Fibroblast of mammary gland (primary cell): ENCODE data around the gene HRCT1.
"Not testable (repeated sequence)": the region's sequence is repeated elsewhere in the genome, so short reads cannot be mapped to it uniquely, and the experiment has no call there.

Experiments
- DNase-seq: peaks from one replicate; pipeline ENCODE4 v3.0.0-alpha.2; 2010; ENCODE audit warnings: low read depth
- H3K4me3 ChIP-seq: 2 replicates; pipeline ENCODE4 v1.5.1; 2011; ENCODE audit warnings: low read depth, mild to moderate bottlenecking, low read length, moderate library complexity; ENCODE audit not compliant: control insufficient read depth
- TF ChIP-seq, protein P1 (sequence below): conservative IDR thresholded peaks from 2 replicates; pipeline ENCODE4 v1.5.1; 2011; ENCODE audit warnings: low read depth, low read length, inconsistent platforms; ENCODE audit not compliant: control insufficient read depth, insufficient read depth

HRCT1 gene

DNA sequence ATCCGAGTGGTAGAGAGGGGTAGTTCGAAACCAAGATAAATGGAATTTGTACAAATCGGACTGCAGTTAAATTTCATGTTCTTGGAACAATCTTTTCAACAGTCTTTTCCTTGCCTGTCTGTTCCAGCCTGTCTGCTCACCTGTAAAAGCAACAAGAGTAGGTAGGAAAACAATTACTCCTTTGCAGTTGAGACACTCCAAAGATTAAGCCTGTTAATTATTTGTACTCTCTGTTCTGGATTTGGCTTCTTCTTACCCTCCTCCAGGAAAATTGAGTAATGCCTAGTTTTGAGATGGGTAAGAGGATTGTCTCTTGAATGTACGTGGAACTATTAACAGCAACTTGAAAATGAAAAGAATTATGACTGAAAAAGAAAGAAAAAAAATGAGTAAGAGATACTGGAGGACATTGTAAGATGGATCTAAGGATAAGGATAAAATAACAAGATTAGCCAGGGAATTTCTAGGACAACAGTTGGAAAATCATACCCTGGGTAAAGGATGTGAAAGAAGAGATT lies 27.6 kb downstream of the HRCT1 start:
- no peak for DNase-seq
- H3K4me3 ChIP-seq: no peak overlapping the region
- TF ChIP-seq, protein P1, sequence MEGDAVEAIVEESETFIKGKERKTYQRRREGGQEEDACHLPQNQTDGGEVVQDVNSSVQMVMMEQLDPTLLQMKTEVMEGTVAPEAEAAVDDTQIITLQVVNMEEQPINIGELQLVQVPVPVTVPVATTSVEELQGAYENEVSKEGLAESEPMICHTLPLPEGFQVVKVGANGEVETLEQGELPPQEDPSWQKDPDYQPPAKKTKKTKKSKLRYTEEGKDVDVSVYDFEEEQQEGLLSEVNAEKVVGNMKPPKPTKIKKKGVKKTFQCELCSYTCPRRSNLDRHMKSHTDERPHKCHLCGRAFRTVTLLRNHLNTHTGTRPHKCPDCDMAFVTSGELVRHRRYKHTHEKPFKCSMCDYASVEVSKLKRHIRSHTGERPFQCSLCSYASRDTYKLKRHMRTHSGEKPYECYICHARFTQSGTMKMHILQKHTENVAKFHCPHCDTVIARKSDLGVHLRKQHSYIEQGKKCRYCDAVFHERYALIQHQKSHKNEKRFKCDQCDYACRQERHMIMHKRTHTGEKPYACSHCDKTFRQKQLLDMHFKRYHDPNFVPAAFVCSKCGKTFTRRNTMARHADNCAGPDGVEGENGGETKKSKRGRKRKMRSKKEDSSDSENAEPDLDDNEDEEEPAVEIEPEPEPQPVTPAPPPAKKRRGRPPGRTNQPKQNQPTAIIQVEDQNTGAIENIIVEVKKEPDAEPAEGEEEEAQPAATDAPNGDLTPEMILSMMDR: no peak

DNA sequence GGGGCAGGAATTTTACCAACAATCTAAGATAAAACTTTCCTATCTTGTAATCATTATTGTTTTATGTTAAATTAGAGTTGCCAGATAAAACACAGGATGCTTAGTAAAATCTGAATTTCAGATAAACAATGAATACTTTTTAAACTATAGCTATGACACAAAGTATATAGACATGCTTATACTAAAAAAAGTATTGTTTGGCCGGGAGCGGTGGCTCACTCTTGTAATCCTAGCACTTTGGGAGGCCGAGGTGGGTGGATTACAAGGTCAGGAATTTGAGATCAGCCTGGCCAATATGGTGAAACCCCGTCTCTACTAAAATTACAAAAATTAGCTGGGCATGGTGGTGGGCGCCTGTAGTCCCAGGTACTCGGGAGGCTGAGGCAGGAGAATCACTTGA lies 28.1 kb downstream of the HRCT1 start:
- not testable (repeated sequence) for DNase-seq, H3K4me3 ChIP-seq

DNA sequence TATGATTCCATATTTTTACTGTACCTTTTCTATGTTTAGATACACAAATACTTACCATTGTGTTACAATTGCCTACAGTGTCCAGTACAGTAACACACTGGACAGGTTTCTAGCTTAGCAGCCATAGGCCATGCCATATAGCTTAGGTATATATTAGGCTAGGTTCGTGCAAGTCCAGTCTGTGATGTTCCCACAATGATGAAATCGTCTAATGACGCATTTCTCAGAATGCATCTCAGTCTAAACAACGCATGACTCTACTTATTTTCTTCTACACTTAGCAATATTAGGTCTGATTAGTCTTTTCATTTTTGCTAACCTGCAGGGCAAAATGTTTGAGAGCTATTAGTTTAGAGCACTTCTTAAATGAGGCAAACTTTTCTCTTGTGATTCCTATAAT lies 29.3 kb downstream of the HRCT1 start:
- no peak overlapping the region for H3K4me3 ChIP-seq
- TF ChIP-seq, protein P1: no peak
- DNase-seq: no peak

DNA sequence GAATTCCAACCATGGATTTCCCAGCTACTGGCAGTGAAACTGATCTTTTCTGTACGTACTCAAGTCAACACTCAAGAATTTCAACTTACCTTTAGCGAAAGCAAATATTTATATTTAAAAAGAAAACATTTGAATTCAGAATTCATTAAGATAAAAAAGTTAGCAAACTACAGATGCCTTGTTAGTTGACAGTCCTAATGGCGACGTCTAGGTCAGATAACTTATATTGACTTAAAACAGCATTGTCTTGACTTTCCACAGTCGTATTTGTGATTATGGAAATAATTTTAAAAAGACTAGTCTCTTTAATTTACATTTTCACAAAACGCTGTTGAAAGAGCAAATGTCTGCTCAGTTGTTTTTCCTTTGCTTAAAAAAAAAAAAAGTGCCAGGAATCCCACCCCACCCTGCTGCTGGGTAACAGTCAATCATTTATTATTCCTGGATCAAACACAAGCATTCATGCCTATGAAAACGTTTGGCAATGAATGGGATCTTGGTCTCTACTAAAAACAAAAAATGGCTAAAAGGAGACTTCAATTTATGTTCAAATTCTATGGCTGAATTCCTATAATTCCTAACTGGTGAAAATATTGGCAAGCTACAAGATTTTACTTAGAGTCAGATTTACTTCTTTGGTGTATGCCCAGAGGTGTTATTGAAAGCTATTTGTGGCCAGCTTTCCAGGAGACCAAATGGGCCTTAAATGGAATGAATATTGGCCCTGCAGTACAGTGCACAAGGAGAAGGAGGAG lies 29.9 kb downstream of the HRCT1 start:
- TF ChIP-seq, protein P1: no peak
- peak; percentile 40 for DNase-seq
- no peak overlapping the region for H3K4me3 ChIP-seq

DNA sequence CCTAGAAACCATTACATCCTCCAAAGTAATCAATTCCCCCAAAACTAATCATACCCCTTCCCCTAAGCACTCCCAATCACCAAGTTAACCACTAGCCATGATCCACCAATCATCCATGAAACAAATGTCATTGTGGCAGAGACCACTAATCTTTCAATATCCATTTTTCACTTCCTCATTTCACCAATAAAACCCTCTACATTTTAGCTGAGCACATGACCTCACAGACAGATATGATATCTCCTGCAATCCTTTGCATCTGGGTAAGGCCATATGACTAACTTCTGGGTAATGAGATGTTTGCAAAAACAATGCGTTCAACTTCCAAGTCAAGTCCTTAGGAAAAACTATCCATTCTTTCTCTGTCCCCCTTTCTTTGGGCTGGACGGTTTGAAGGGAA lies 31.2 kb downstream of the HRCT1 start:
- no peak for DNase-seq
- TF ChIP-seq, protein P1: no peak
- H3K4me3 ChIP-seq: no peak overlapping the region

DNA sequence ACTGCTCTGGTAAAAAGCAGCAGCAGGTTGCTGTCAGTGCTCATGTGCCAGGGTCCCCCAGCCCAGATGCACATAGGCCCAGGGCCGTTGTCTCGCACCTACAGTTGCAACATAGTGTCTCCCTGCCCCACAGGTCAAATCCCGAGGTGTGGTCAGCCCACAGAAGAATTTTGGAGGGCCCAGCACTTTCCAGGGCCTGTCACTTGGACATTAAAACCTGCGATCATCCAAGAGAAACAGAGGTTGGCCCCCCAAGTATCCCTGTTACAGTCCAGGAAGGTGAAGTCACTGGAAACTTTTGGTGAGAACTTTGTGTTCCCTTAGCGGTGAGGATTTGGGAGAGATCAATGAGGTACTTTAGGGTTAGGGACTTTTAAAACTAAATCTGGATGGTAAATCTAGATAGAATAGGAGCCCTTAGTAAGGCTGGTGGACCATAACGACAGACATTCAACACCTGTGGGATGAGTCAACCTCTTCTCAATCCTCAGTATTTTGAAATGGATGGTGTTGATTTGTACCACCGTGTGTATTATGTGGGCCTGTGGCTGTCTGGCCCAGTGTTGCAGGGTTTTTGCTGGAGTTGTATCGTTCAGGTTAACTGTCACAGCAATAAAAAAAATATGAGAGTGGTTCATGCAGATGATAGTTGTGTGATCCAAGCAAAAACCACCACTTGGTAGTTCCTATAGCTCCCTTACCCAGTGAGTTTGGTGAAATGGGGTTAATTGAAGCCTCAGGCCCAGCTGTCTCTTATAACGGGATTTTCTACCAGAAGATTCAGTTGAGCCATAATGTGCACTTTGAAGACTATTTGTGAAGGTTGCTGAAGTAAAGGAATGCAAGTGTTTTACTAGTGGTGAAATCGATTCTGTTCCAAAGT lies 32.7 kb downstream of the HRCT1 start:
- no peak overlapping the region for H3K4me3 ChIP-seq
- TF ChIP-seq, protein P1: no peak
- no peak for DNase-seq
